NCI-H2227 treated with DMSO at 0.1 percent for 48 hours (cell line): ENCODE measurements around the gene GPC6.

ENCODE experiments used
- DNase-seq: peaks from one replicate; lab custom pipeline; 2025; lab: John Stamatoyannopoulos, UW

Gene GPC6

GRCh38 chr13:94114166-94114565 is 887.6 kb downstream of the GPC6 start:
- DNase-seq: no peak

GRCh38 chr13:94115054-94115453 is 888.4 kb downstream of the GPC6 start:
- DNase-seq: no peak

- no peak for DNase-seq
Measured at GRCh38 chr13:94119360-94119936, 892.8 kb downstream of the GPC6 start.

- DNase-seq: no peak
Measured at GRCh38 chr13:94120878-94121277, 894.3 kb downstream of the GPC6 start.

- no peak for DNase-seq
Measured at GRCh38 chr13:94121686-94122085, 895.1 kb downstream of the GPC6 start.

- DNase-seq: no peak
Measured at GRCh38 chr13:94122300-94122915, 895.8 kb downstream of the GPC6 start.

- DNase-seq: no peak
Measured at GRCh38 chr13:94123557-94123956, 897.0 kb downstream of the GPC6 start.

GRCh38 chr13:94128430-94128829 is 901.8 kb downstream of the GPC6 start:
- no peak for DNase-seq

GRCh38 chr13:94129490-94129894 is 902.9 kb downstream of the GPC6 start:
- no peak for DNase-seq

GRCh38 chr13:94138831-94139230 is 912.2 kb downstream of the GPC6 start:
- no peak for DNase-seq

- DNase-seq: no peak
Measured at GRCh38 chr13:94139393-94139995, 912.9 kb downstream of the GPC6 start.

GRCh38 chr13:94140027-94140426 is 913.4 kb downstream of the GPC6 start:
- DNase-seq: no peak

- no peak for DNase-seq
Measured at GRCh38 chr13:94140511-94140910, 913.9 kb downstream of the GPC6 start.

- DNase-seq: no peak
Measured at GRCh38 chr13:94143624-94144350, 917.2 kb downstream of the GPC6 start.

GRCh38 chr13:94145966-94146365 is 919.4 kb downstream of the GPC6 start:
- no peak for DNase-seq

GRCh38 chr13:94153586-94153985 is 927.0 kb downstream of the GPC6 start:
- DNase-seq: no peak

GRCh38 chr13:94154367-94154766 is 927.8 kb downstream of the GPC6 start:
- DNase-seq: no peak

GRCh38 chr13:94157705-94158218 is 931.2 kb downstream of the GPC6 start:
- no peak for DNase-seq

- no peak for DNase-seq
Measured at GRCh38 chr13:94160875-94161274, 934.3 kb downstream of the GPC6 start.

- DNase-seq: no peak
Measured at GRCh38 chr13:94162289-94162688, 935.7 kb downstream of the GPC6 start.

GRCh38 chr13:94163535-94163934 is 936.9 kb downstream of the GPC6 start:
- DNase-seq: no peak

GRCh38 chr13:94168783-94169453 is 942.3 kb downstream of the GPC6 start:
- DNase-seq: no peak
